ENCODE results near the gene IL17RE. TPM values are rescaled to one million over a fixed set of nuclear protein-coding genes. Genes with fewer than 3 reads are reported as not detected.

IL17RE gene
- total and polyA plus RNA-seq, 4 donors, result 0.79 to 2.7 (median 1.4) TPM

GRCh38 chr3:9878700-9879099, 23.9 kb upstream of the IL17RE start:
- WGBS (ENCODE audit: insufficient coverage), result 80% methylated on average over 4 of the region's 5 CpGs
- H3K36me3 ChIP-seq (ENCODE audit: control insufficient read depth, insufficient read depth, low read length), result no peaks in the 10 kb centered on the region
- H3K27me3 ChIP-seq (ENCODE audit: control insufficient read depth, insufficient read depth, low read length), result no peaks in the 10 kb centered on the region
- H3K9me3 ChIP-seq (ENCODE audit: control insufficient read depth, insufficient read depth, low read length), result no peaks in the 10 kb centered on the region
- H3K27ac ChIP-seq (ENCODE audit: low read depth, low read length), result no peak overlapping the region
- no peak overlapping the region for H3K4me3 ChIP-seq (ENCODE audit: low read depth, low read length)
- no peak for DNase-seq (ENCODE audit: low read depth in 4 of 6, low spot score in 6 of 6)
- no peaks in the 10 kb centered on the region for H3K4me1 ChIP-seq (ENCODE audit: control insufficient read depth, insufficient read depth, low read length)

GRCh38 chr3:9879830-9880549, 22.7 kb upstream of the IL17RE start, which contains the start of gene CIDEC:
Gene CIDEC (minus strand): TSS chr3:9880253. CDS start chr3:9878486, 1,767 bp downstream.
- Histone ChIP-seq H3K36me3 (ENCODE audit: control insufficient read depth, insufficient read depth, low read length) (no peaks in the 10 kb centered on the region), H3K9me3 (ENCODE audit: control insufficient read depth, insufficient read depth, low read length) (no peaks in the 10 kb centered on the region), H3K4me3 (ENCODE audit: low read depth, low read length) (no peak within 1 kb of the TSS), H3K27ac (ENCODE audit: low read depth, low read length) (no peak within 1 kb of the TSS), H3K4me1 (ENCODE audit: control insufficient read depth, insufficient read depth, low read length) (no peaks in the 10 kb centered on the region), H3K27me3 (ENCODE audit: control insufficient read depth, insufficient read depth, low read length) (no peaks in the 10 kb centered on the region)
- no peak for DNase-seq (ENCODE audit: low read depth in 4 of 6, low spot score in 6 of 6)
- WGBS (ENCODE audit: insufficient coverage), result 78% methylated on average over 6 of the region's 7 CpGs

- Histone ChIP-seq H3K27me3 (ENCODE audit: control insufficient read depth, insufficient read depth, low read length) (no peaks in the 10 kb centered on the region), H3K4me1 (ENCODE audit: control insufficient read depth, insufficient read depth, low read length) (no peaks in the 10 kb centered on the region), H3K27ac (ENCODE audit: low read depth, low read length) (no peak overlapping the region), H3K36me3 (ENCODE audit: control insufficient read depth, insufficient read depth, low read length) (no peaks in the 10 kb centered on the region), H3K9me3 (ENCODE audit: control insufficient read depth, insufficient read depth, low read length) (no peaks in the 10 kb centered on the region), H3K4me3 (ENCODE audit: low read depth, low read length) (no peak overlapping the region)
- DNase-seq (ENCODE audit: low read depth in 4 of 6, low spot score in 6 of 6), result no peak
- WGBS (ENCODE audit: insufficient coverage), result no CpG with 5 or more reads among the region's 1 CpG
These were observed 21.2 kb upstream of the IL17RE start for GRCh38 chr3:9881441-9881840.

GRCh38 chr3:9883706-9884554, 18.7 kb upstream of the IL17RE start:
- no peaks in the 10 kb centered on the region for H3K9me3 ChIP-seq (ENCODE audit: control insufficient read depth, insufficient read depth, low read length)
- H3K4me3 ChIP-seq (ENCODE audit: low read depth, low read length), result no peak overlapping the region
- no peak overlapping the region for H3K27ac ChIP-seq (ENCODE audit: low read depth, low read length)
- no peaks in the 10 kb centered on the region for H3K4me1 ChIP-seq (ENCODE audit: control insufficient read depth, insufficient read depth, low read length)
- H3K36me3 ChIP-seq (ENCODE audit: control insufficient read depth, insufficient read depth, low read length), result no peaks in the 10 kb centered on the region
- 67% methylated on average over 5 of the region's 7 CpGs for WGBS (ENCODE audit: insufficient coverage)
- DNase-seq (ENCODE audit: low read depth in 4 of 6, low spot score in 6 of 6), result no peak
- H3K27me3 ChIP-seq (ENCODE audit: control insufficient read depth, insufficient read depth, low read length), result no peaks in the 10 kb centered on the region

GRCh38 chr3:9884555-9885165, 18.0 kb upstream of the IL17RE start:
- Histone ChIP-seq H3K4me3 (ENCODE audit: low read depth, low read length) (no peak overlapping the region), H3K36me3 (ENCODE audit: control insufficient read depth, insufficient read depth, low read length) (no peaks in the 10 kb centered on the region), H3K27ac (ENCODE audit: low read depth, low read length) (no peak overlapping the region), H3K9me3 (ENCODE audit: control insufficient read depth, insufficient read depth, low read length) (no peaks in the 10 kb centered on the region), H3K4me1 (ENCODE audit: control insufficient read depth, insufficient read depth, low read length) (no peaks in the 10 kb centered on the region), H3K27me3 (ENCODE audit: control insufficient read depth, insufficient read depth, low read length) (no peaks in the 10 kb centered on the region)
- WGBS (ENCODE audit: insufficient coverage), result 92% methylated on average over 4 of the region's 11 CpGs
- no peak for DNase-seq (ENCODE audit: low read depth in 4 of 6, low spot score in 6 of 6)

- Histone ChIP-seq H3K9me3 (ENCODE audit: control insufficient read depth, insufficient read depth, low read length) (no peaks in the 10 kb centered on the region), H3K4me1 (ENCODE audit: control insufficient read depth, insufficient read depth, low read length) (peaks cover 5% of the 10 kb centered on the region), H3K27me3 (ENCODE audit: control insufficient read depth, insufficient read depth, low read length) (no peaks in the 10 kb centered on the region), H3K4me3 (ENCODE audit: low read depth, low read length) (no peak overlapping the region), H3K27ac (ENCODE audit: low read depth, low read length) (no peak overlapping the region), H3K36me3 (ENCODE audit: control insufficient read depth, insufficient read depth, low read length) (no peaks in the 10 kb centered on the region)
- no peak for DNase-seq (ENCODE audit: low read depth in 4 of 6, low spot score in 6 of 6)
These were observed 16.3 kb upstream of the IL17RE start for GRCh38 chr3:9886328-9886727.

GRCh38 chr3:9887480-9887879, 15.2 kb upstream of the IL17RE start:
- DNase-seq (ENCODE audit: low read depth in 4 of 6, low spot score in 6 of 6), result no peak
- H3K27ac ChIP-seq (ENCODE audit: low read depth, low read length), result no peak overlapping the region
- H3K9me3 ChIP-seq (ENCODE audit: control insufficient read depth, insufficient read depth, low read length), result no peaks in the 10 kb centered on the region
- H3K27me3 ChIP-seq (ENCODE audit: control insufficient read depth, insufficient read depth, low read length), result no peaks in the 10 kb centered on the region
- no peak overlapping the region for H3K4me3 ChIP-seq (ENCODE audit: low read depth, low read length)
- H3K4me1 ChIP-seq (ENCODE audit: control insufficient read depth, insufficient read depth, low read length), result peaks cover 14% of the 10 kb centered on the region
- H3K36me3 ChIP-seq (ENCODE audit: control insufficient read depth, insufficient read depth, low read length), result peaks cover under 1% of the 10 kb centered on the region
- WGBS (ENCODE audit: insufficient coverage), result 63% methylated on average over 2 of the region's 5 CpGs

- Histone ChIP-seq H3K36me3 (ENCODE audit: control insufficient read depth, insufficient read depth, low read length) (peaks cover 8% of the 10 kb centered on the region), H3K4me1 (ENCODE audit: control insufficient read depth, insufficient read depth, low read length) (peaks cover 14% of the 10 kb centered on the region), H3K27me3 (ENCODE audit: control insufficient read depth, insufficient read depth, low read length) (no peaks in the 10 kb centered on the region), H3K4me3 (ENCODE audit: low read depth, low read length) (no peak overlapping the region), H3K9me3 (ENCODE audit: control insufficient read depth, insufficient read depth, low read length) (no peaks in the 10 kb centered on the region), H3K27ac (ENCODE audit: low read depth, low read length) (no peak overlapping the region)
- WGBS (ENCODE audit: insufficient coverage), result no CpG with 5 or more reads among the region's 3 CpGs
- no peak for DNase-seq (ENCODE audit: low read depth in 4 of 6, low spot score in 6 of 6)
These were observed 14.1 kb upstream of the IL17RE start for GRCh38 chr3:9888540-9888939.

- Histone ChIP-seq H3K4me1 (ENCODE audit: control insufficient read depth, insufficient read depth, low read length) (peaks cover 14% of the 10 kb centered on the region), H3K4me3 (ENCODE audit: low read depth, low read length) (no peak overlapping the region), H3K27ac (ENCODE audit: low read depth, low read length) (no peak overlapping the region), H3K36me3 (ENCODE audit: control insufficient read depth, insufficient read depth, low read length) (peaks cover 8% of the 10 kb centered on the region), H3K9me3 (ENCODE audit: control insufficient read depth, insufficient read depth, low read length) (no peaks in the 10 kb centered on the region), H3K27me3 (ENCODE audit: control insufficient read depth, insufficient read depth, low read length) (no peaks in the 10 kb centered on the region)
- no peak for DNase-seq (ENCODE audit: low read depth in 4 of 6, low spot score in 6 of 6)
- 60% methylated on average over 1 of the region's 5 CpGs for WGBS (ENCODE audit: insufficient coverage)
These were observed 13.2 kb upstream of the IL17RE start for GRCh38 chr3:9889405-9889804.

All from spinal cord (tissue), 10 donors.